HEK293 (cell line): ENCODE data around the gene NBPF3.

ENCODE experiments used
- CTCF ChIA-PET: fragments of 350-600 bp; formaldehyde crosslinking; extraction: SDS; loops from one replicate; lab custom pipeline; 2021; ENCODE audit warnings: antibody characterized with exemption; lab: Yijun Ruan, JAX
- POLR2A ChIA-PET: fragments of 300-600 bp; formaldehyde crosslinking; extraction: SDS; loops from one replicate; lab custom pipeline; 2020; ENCODE audit warnings: antibody characterized with exemption, inconsistent platforms; lab: Yijun Ruan, JAX
- H3K27ac ChIP-seq: fragments of 200-500 bp; sonication (Bioruptor generic); 2 replicates; pipeline ENCODE4 v1.5.1; 2014; ENCODE audit warnings: low read depth, low read length, control low read depth, inconsistent platforms; ENCODE audit errors: extremely low read depth
- H3K36me3 ChIP-seq, 2 experiments: fragments of 200-500 bp in 1 of 2; sonication (Bioruptor generic) in 1 of 2; 1 replicate in 1 of 2; 2 replicates in 1 of 2; pipeline ENCODE4 v1.5.1; 2014 to 2017; ENCODE audit warnings: inconsistent platforms in 2 of 2, low read length in 2 of 2; ENCODE audit not compliant: control insufficient read depth in 2 of 2, insufficient read depth in 1 of 2
- H3K4me1 ChIP-seq: fragments of 200-500 bp; sonication (Bioruptor generic); 2 replicates; pipeline ENCODE4 v1.5.1; 2014; ENCODE audit warnings: mild to moderate bottlenecking, low read length, inconsistent platforms; ENCODE audit not compliant: control insufficient read depth, insufficient read depth
- H3K4me3 ChIP-seq: 2 replicates; pipeline ENCODE4 v1.5.1; 2011; ENCODE audit warnings: low read depth, mild to moderate bottlenecking, control low read depth, low read length, moderate library complexity
- H3K9me3 ChIP-seq: fragments of 200-500 bp; sonication (Bioruptor generic); 2 replicates; pipeline ENCODE4 v1.5.1; 2014; ENCODE audit warnings: low read depth, low read length, inconsistent platforms; ENCODE audit not compliant: control insufficient read depth, insufficient read depth
- HOXA7 ChIP-seq: sonication (generic); formaldehyde crosslinking; IDR thresholded peaks from 2 replicates; pipeline ENCODE4 v1.8.1; 2022; ENCODE audit warnings: missing genetic modification reagents, borderline replicate concordance
- MYNN ChIP-seq: fragments of 450-650 bp; formaldehyde crosslinking; IDR thresholded peaks from 2 replicates; pipeline ENCODE4 v1.5.1; 2016; ENCODE audit warnings: missing biosample characterization, missing genetic modification characterization, borderline replicate concordance
- SP7 ChIP-seq: fragments of 450-650 bp; formaldehyde crosslinking; IDR thresholded peaks from 2 replicates; pipeline ENCODE4 v1.5.1; 2016; ENCODE audit warnings: missing biosample characterization, missing genetic modification characterization
- ZBTB1 ChIP-seq: fragments of 450-650 bp; formaldehyde crosslinking; IDR thresholded peaks from 2 replicates; pipeline ENCODE4 v1.5.1; 2016; ENCODE audit warnings: missing biosample characterization, missing genetic modification characterization
- ZNF174 ChIP-seq: fragments of 450-650 bp; formaldehyde crosslinking; IDR thresholded peaks from 2 replicates; pipeline ENCODE4 v1.5.0; 2017; ENCODE audit warnings: missing biosample characterization, mild to moderate bottlenecking, missing genetic modification characterization
- ZNF214 ChIP-seq: fragments of 450-650 bp; formaldehyde crosslinking; IDR thresholded peaks from 2 replicates; pipeline ENCODE4 v1.5.1; 2017; ENCODE audit warnings: missing biosample characterization, mild to moderate bottlenecking, missing genetic modification characterization, borderline replicate concordance
- ZNF24 ChIP-seq: fragments of 450-650 bp; formaldehyde crosslinking; IDR thresholded peaks from 2 replicates; pipeline ENCODE4 v1.5.1; 2016; ENCODE audit warnings: missing biosample characterization, missing genetic modification characterization
- ZNF335 ChIP-seq: fragments of 450-650 bp; formaldehyde crosslinking; conservative IDR thresholded peaks from 2 replicates; pipeline ENCODE4 v1.5.1; 2016; ENCODE audit warnings: missing biosample characterization, missing genetic modification characterization
- ZNF654 ChIP-seq: fragments of 450-650 bp; formaldehyde crosslinking; IDR thresholded peaks from 2 replicates; pipeline ENCODE4 v1.5.1; 2016; ENCODE audit warnings: low read depth, missing biosample characterization, missing genetic modification characterization
- ZNF701 ChIP-seq: fragments of 450-650 bp; formaldehyde crosslinking; IDR thresholded peaks from 2 replicates; pipeline ENCODE4 v1.5.1; 2016; ENCODE audit warnings: missing biosample characterization, missing genetic modification characterization
- TF ChIP-seq, protein P1 (sequence below): fragments of 450-650 bp; formaldehyde crosslinking; IDR thresholded peaks from 2 replicates; pipeline ENCODE4 v1.5.1; 2016; ENCODE audit warnings: missing biosample characterization, missing genetic modification characterization, low read depth
- TF ChIP-seq, protein P2 (sequence below): fragments of 450-650 bp; formaldehyde crosslinking; IDR thresholded peaks from 2 replicates; pipeline ENCODE4 v1.5.1; 2016; ENCODE audit warnings: missing biosample characterization, missing genetic modification characterization
- TF ChIP-seq, protein P3 (sequence below): fragments of 450-650 bp; formaldehyde crosslinking; IDR thresholded peaks from 2 replicates; pipeline ENCODE4 v1.5.1; 2016; ENCODE audit warnings: missing biosample characterization, missing genetic modification characterization, low read depth
- TF ChIP-seq, protein P4 (sequence below): fragments of 450-650 bp; formaldehyde crosslinking; IDR thresholded peaks from 2 replicates; pipeline ENCODE4 v1.5.1; 2017; ENCODE audit warnings: missing biosample characterization, mild to moderate bottlenecking, missing genetic modification characterization, moderate library complexity

NBPF3 gene

DNA sequence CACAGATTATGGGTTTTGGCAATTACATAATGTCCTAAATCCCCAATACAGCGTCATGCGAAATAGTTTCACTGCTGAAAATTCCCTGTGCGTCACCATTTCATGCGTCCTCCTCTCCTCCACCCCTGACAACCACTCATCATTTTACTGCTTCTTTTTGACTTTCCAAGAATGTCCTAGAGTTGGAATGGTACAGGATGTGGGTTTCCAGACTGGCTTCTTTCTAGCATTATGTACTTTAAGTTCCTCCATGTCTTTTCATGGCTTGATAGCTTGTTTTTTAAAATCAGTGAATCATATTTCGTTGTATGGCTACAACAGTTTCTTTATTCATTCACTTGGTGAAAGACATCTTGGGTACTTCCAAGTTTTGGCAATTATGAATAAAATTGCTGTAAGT, 7.4 kb downstream of the NBPF3 start (continued):
- TF ChIP-seq, protein P1, sequence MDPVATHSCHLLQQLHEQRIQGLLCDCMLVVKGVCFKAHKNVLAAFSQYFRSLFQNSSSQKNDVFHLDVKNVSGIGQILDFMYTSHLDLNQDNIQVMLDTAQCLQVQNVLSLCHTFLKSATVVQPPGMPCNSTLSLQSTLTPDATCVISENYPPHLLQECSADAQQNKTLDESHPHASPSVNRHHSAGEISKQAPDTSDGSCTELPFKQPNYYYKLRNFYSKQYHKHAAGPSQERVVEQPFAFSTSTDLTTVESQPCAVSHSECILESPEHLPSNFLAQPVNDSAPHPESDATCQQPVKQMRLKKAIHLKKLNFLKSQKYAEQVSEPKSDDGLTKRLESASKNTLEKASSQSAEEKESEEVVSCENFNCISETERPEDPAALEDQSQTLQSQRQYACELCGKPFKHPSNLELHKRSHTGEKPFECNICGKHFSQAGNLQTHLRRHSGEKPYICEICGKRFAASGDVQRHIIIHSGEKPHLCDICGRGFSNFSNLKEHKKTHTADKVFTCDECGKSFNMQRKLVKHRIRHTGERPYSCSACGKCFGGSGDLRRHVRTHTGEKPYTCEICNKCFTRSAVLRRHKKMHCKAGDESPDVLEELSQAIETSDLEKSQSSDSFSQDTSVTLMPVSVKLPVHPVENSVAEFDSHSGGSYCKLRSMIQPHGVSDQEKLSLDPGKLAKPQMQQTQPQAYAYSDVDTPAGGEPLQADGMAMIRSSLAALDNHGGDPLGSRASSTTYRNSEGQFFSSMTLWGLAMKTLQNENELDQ (tag by site-specific recombination): no peak
- TF ChIP-seq ZNF214: no peak
- no peak for TF ChIP-seq ZNF654 (tag by site-specific recombination)
- TF ChIP-seq HOXA7 (CRISPR knock-in tag): no peak

DNA sequence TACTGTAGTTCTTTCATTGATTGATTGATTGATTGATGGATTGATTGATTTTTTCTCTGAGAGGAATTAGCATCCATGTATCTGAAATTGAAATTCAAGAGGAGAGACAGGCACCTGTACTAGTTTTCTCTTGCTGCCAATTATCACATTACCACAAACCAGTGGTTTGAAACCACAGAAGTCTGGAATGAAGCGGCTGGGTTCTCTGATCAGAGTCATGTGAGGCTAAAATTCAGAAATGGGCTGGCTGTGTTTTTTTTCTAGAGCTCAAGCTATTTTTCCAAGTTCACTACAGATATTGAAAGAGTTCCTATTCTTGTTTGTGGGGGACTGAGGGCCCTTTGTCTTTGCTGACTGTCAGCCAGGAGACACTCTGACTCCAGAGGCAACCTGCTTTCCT, 10.0 kb downstream of the NBPF3 start:
- Histone ChIP-seq H3K4me3 (no peak overlapping the region), H3K27ac (no peak overlapping the region), H3K36me3 (peaks cover 0 to 46% of the 10 kb centered on the region in 2 experiments; a peak in 1 of 3 replicates), H3K9me3 (no peaks in the 10 kb centered on the region), H3K4me1 (peaks cover 3% of the 10 kb centered on the region; the same call in 1 of the 2 replicates)
- TF ChIP-seq ZBTB1 (tag by site-specific recombination) (no peak), ZNF174 (tag by site-specific recombination) (no peak), ZNF24 (tag by site-specific recombination) (no peak), ZNF701 (tag by site-specific recombination) (no peak), MYNN (tag by site-specific recombination) (no peak), ZNF335 (no peak), SP7 (tag by site-specific recombination) (no peak)
- TF ChIP-seq, protein P2, sequence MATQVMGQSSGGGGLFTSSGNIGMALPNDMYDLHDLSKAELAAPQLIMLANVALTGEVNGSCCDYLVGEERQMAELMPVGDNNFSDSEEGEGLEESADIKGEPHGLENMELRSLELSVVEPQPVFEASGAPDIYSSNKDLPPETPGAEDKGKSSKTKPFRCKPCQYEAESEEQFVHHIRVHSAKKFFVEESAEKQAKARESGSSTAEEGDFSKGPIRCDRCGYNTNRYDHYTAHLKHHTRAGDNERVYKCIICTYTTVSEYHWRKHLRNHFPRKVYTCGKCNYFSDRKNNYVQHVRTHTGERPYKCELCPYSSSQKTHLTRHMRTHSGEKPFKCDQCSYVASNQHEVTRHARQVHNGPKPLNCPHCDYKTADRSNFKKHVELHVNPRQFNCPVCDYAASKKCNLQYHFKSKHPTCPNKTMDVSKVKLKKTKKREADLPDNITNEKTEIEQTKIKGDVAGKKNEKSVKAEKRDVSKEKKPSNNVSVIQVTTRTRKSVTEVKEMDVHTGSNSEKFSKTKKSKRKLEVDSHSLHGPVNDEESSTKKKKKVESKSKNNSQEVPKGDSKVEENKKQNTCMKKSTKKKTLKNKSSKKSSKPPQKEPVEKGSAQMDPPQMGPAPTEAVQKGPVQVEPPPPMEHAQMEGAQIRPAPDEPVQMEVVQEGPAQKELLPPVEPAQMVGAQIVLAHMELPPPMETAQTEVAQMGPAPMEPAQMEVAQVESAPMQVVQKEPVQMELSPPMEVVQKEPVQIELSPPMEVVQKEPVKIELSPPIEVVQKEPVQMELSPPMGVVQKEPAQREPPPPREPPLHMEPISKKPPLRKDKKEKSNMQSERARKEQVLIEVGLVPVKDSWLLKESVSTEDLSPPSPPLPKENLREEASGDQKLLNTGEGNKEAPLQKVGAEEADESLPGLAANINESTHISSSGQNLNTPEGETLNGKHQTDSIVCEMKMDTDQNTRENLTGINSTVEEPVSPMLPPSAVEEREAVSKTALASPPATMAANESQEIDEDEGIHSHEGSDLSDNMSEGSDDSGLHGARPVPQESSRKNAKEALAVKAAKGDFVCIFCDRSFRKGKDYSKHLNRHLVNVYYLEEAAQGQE (tag by site-specific recombination): no peak
- TF ChIP-seq, protein P3, sequence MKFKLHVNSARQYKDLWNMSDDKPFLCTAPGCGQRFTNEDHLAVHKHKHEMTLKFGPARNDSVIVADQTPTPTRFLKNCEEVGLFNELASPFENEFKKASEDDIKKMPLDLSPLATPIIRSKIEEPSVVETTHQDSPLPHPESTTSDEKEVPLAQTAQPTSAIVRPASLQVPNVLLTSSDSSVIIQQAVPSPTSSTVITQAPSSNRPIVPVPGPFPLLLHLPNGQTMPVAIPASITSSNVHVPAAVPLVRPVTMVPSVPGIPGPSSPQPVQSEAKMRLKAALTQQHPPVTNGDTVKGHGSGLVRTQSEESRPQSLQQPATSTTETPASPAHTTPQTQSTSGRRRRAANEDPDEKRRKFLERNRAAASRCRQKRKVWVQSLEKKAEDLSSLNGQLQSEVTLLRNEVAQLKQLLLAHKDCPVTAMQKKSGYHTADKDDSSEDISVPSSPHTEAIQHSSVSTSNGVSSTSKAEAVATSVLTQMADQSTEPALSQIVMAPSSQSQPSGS (tag by site-specific recombination): no peak
- TF ChIP-seq, protein P4, sequence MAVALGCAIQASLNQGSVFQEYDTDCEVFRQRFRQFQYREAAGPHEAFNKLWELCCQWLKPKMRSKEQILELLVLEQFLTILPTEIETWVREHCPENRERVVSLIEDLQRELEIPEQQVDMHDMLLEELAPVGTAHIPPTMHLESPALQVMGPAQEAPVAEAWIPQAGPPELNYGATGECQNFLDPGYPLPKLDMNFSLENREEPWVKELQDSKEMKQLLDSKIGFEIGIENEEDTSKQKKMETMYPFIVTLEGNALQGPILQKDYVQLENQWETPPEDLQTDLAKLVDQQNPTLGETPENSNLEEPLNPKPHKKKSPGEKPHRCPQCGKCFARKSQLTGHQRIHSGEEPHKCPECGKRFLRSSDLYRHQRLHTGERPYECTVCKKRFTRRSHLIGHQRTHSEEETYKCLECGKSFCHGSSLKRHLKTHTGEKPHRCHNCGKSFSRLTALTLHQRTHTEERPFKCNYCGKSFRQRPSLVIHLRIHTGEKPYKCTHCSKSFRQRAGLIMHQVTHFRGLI (tag by site-specific recombination): no peak
- TF ChIP-seq, protein P1 (tag by site-specific recombination): no peak
- POLR2A ChIA-PET: no interaction called here
- CTCF ChIA-PET: no interaction called here
